ENCODE measurements around the gene NTSR1. TPM values are rescaled to one million over a fixed set of nuclear protein-coding genes. Genes with fewer than 3 reads are reported as not detected.

Gene NTSR1
- total and polyA plus RNA-seq, 3 donors from 2014 or later = 0.41 to 1.3 (median 0.81) TPM

- intact Hi-C loops (cut with DNase I; ENCODE audit: low total_unique reads) = no loop called here
- 92 to 95% methylated on average over 9 to 18 of the region's 18 CpGs for WGBS, 2 donors
- TF ChIP-seq POLR2A (IDR thresholded peaks at IDR 0.05) (no peak), CTCF (IDR thresholded peaks at IDR 0.05) (no peak)
- DNase-seq = no peak
- no peaks in the 10 kb centered on the region for H3K36me3 ChIP-seq (ENCODE audit: low read depth, missing control alignments)
- H3K27me3 ChIP-seq = no peaks in the 10 kb centered on the region
- H3K4me3 ChIP-seq = no peak overlapping the region
- peaks cover 4% of the 10 kb centered on the region for H3K4me1 ChIP-seq
- H3K9me3 ChIP-seq = no peaks in the 10 kb centered on the region
- H3K27ac ChIP-seq = no peak overlapping the region
These were observed 33.3 kb downstream of the NTSR1 start for GRCh38 chr20:62741701-62742491.

- TF ChIP-seq POLR2A (IDR thresholded peaks at IDR 0.05) = no peak
- no peak for TF ChIP-seq CTCF (IDR thresholded peaks at IDR 0.05)
These were observed 33.9 kb downstream of the NTSR1 start for GRCh38 chr20:62742550-62742949.

GRCh38 chr20:62742979-62743776 lies 34.5 kb downstream of the NTSR1 start:
- intact Hi-C loops (cut with DNase I; ENCODE audit: low total_unique reads) = no loop called here
- DNase-seq = no peak
- TF ChIP-seq CTCF (IDR thresholded peaks at IDR 0.05) (no peak), POLR2A (IDR thresholded peaks at IDR 0.05) (no peak)
- Histone ChIP-seq H3K36me3 (ENCODE audit: low read depth, missing control alignments) (no peaks in the 10 kb centered on the region), H3K27me3 (no peaks in the 10 kb centered on the region), H3K27ac (no peak overlapping the region), H3K4me1 (peaks cover 4% of the 10 kb centered on the region), H3K4me3 (no peak overlapping the region), H3K9me3 (no peaks in the 10 kb centered on the region)
- WGBS, 2 donors = 92 to 94% methylated on average over 5 to 21 of the region's 21 CpGs

More at GRCh38 chr20:62742550-62742949, 33.9 kb downstream of the NTSR1 start:
- Histone ChIP-seq H3K27me3 (no peaks in the 10 kb centered on the region), H3K27ac (no peak overlapping the region), H3K4me1 (peaks cover 4% of the 10 kb centered on the region), H3K9me3 (no peaks in the 10 kb centered on the region), H3K36me3 (ENCODE audit: low read depth, missing control alignments) (no peaks in the 10 kb centered on the region), H3K4me3 (no peak overlapping the region)
- no peak for DNase-seq
- intact Hi-C loops (cut with DNase I; ENCODE audit: low total_unique reads) = no loop called here
- 95% methylated on average over 6 of the region's 6 CpGs for WGBS, 2 donors

GRCh38 chr20:62743777-62744317 lies 35.2 kb downstream of the NTSR1 start:
- Histone ChIP-seq H3K36me3 (ENCODE audit: low read depth, missing control alignments) (no peaks in the 10 kb centered on the region), H3K27ac (no peak overlapping the region), H3K9me3 (no peaks in the 10 kb centered on the region), H3K27me3 (no peaks in the 10 kb centered on the region), H3K4me3 (no peak overlapping the region), H3K4me1 (peaks cover 4% of the 10 kb centered on the region)
- 89 to 96% methylated on average over 17 to 20 of the region's 20 CpGs for WGBS, 2 donors
- DNase-seq = no peak
- TF ChIP-seq CTCF (IDR thresholded peaks at IDR 0.05) (no peak), POLR2A (IDR thresholded peaks at IDR 0.05) (no peak)
- intact Hi-C loops (cut with DNase I; ENCODE audit: low total_unique reads) = no loop called here

All from testis (tissue), 3 donors.